Endothelial cell (in vitro differentiated cells): ENCODE results near the gene MAD1L1. TPM values are rescaled to one million over a fixed set of nuclear protein-coding genes. Genes with fewer than 3 reads are reported as not detected.

Experiments used
- DNase-seq: peaks from one replicate; pipeline ENCODE4 v3.0.0; 2021; ENCODE audit warnings: low spot score
- H3K27ac Mint-ChIP-seq: one replicate; pipeline ENCODE4 v1.8.0; 2021; ENCODE audit warnings: mixed read lengths, inconsistent platforms; ENCODE audit not compliant: unreplicated experiment
- H3K27me3 Mint-ChIP-seq: one replicate; pipeline ENCODE4 v1.8.0; 2021; ENCODE audit warnings: mild to moderate bottlenecking, moderate library complexity, mixed read lengths, inconsistent platforms; ENCODE audit not compliant: unreplicated experiment
- H3K36me3 Mint-ChIP-seq: one replicate; pipeline ENCODE4 v1.8.0; 2021; ENCODE audit warnings: mild to moderate bottlenecking, low read depth, mixed read lengths, inconsistent platforms; ENCODE audit not compliant: unreplicated experiment
- H3K4me1 Mint-ChIP-seq: one replicate; pipeline ENCODE4 v1.8.0; 2021; ENCODE audit warnings: mild to moderate bottlenecking, mixed read lengths, inconsistent platforms; ENCODE audit not compliant: unreplicated experiment
- H3K4me3 Mint-ChIP-seq: one replicate; pipeline ENCODE4 v1.8.0; 2021; ENCODE audit warnings: mild to moderate bottlenecking, mixed read lengths, inconsistent platforms; ENCODE audit not compliant: unreplicated experiment
- H3K9me3 Mint-ChIP-seq: one replicate; pipeline ENCODE4 v1.8.0; 2021; ENCODE audit warnings: mixed read lengths, inconsistent platforms; ENCODE audit not compliant: unreplicated experiment
- CTCF ChIP-seq: fragments of 200-600 bp; sonication (generic); IDR thresholded peaks from one replicate; pipeline ENCODE4 v1.5.0; 2021; ENCODE audit warnings: antibody characterized with exemption; ENCODE audit not compliant: unreplicated experiment
- total RNA-seq: library from RNA; stranded (reverse); fragmentation: NEBNext Ultra II Directional; extraction: Animal tissue kit (Norgen Biotek cat#: 25700); gene quantifications from one replicate; pipeline ENCODE4 v1.2.1, GENCODE V29; 2021; ENCODE audit not compliant: unreplicated experiment

MAD1L1 gene
- total RNA-seq, 1 donor from 2014 or later = 43.3 TPM

GRCh38 chr7:2190531-2190930, 42.2 kb downstream of the MAD1L1 start:
- H3K27me3 Mint-ChIP-seq = no peaks in the 10 kb centered on the region
- H3K9me3 Mint-ChIP-seq = no peaks in the 10 kb centered on the region
- H3K4me3 Mint-ChIP-seq = no peak overlapping the region
- TF ChIP-seq CTCF = no peak
- H3K36me3 Mint-ChIP-seq = peaks cover 21% of the 10 kb centered on the region
- H3K27ac Mint-ChIP-seq = no peak overlapping the region
- H3K4me1 Mint-ChIP-seq = no peaks in the 10 kb centered on the region
- DNase-seq = no peak

- Mint-ChIP-seq H3K4me3 (no peak overlapping the region), H3K27ac (no peak overlapping the region), H3K36me3 (peaks cover 23% of the 10 kb centered on the region), H3K9me3 (no peaks in the 10 kb centered on the region), H3K4me1 (peaks cover 4% of the 10 kb centered on the region), H3K27me3 (no peaks in the 10 kb centered on the region)
- DNase-seq = no peak
- TF ChIP-seq CTCF = no peak
Measured at GRCh38 chr7:2186166-2186565, 46.6 kb downstream of the MAD1L1 start.

- no peak overlapping the region for H3K4me3 Mint-ChIP-seq
- H3K36me3 Mint-ChIP-seq = peaks cover 23% of the 10 kb centered on the region
- no peaks in the 10 kb centered on the region for H3K27me3 Mint-ChIP-seq
- peaks cover 8% of the 10 kb centered on the region for H3K4me1 Mint-ChIP-seq
- no peak overlapping the region for H3K27ac Mint-ChIP-seq
- H3K9me3 Mint-ChIP-seq = no peaks in the 10 kb centered on the region
- TF ChIP-seq CTCF = no peak
- DNase-seq = no peak
Measured at GRCh38 chr7:2185715-2186114, 47.0 kb downstream of the MAD1L1 start.

GRCh38 chr7:2182461-2182860, 50.3 kb downstream of the MAD1L1 start:
- H3K36me3 Mint-ChIP-seq = peaks cover 5% of the 10 kb centered on the region
- H3K9me3 Mint-ChIP-seq = no peaks in the 10 kb centered on the region
- no peak overlapping the region for H3K4me3 Mint-ChIP-seq
- no peaks in the 10 kb centered on the region for H3K27me3 Mint-ChIP-seq
- DNase-seq = no peak
- H3K27ac Mint-ChIP-seq = no peak overlapping the region
- H3K4me1 Mint-ChIP-seq = peaks cover 16% of the 10 kb centered on the region
- no peak for TF ChIP-seq CTCF

- Mint-ChIP-seq H3K36me3 (peaks cover 5% of the 10 kb centered on the region), H3K4me3 (no peak overlapping the region), H3K27me3 (no peaks in the 10 kb centered on the region), H3K9me3 (no peaks in the 10 kb centered on the region), H3K4me1 (peaks cover 16% of the 10 kb centered on the region), H3K27ac (peak overlapping the region; percentile 81)
- no peak for DNase-seq
- TF ChIP-seq CTCF = no peak
Measured at GRCh38 chr7:2181077-2181854, 51.5 kb downstream of the MAD1L1 start.
